Cardiac fibroblast (primary cell): ENCODE results near the gene KRABD2.
A peak's percentile ranks its signal among the peaks of the same experiment; 100 is the strongest.

ENCODE experiments used
- DNase-seq, 2 donors: peaks; one replicate each; pipeline versions ENCODE4 v3.0.0 to v3.0.0-alpha.2; 2010; ENCODE audit warnings: low read depth in 2 of 2
- H3K4me3 ChIP-seq, 2 donors: replicated peaks in 1 of 2; 1 replicate in 1 of 2; 2 replicates in 1 of 2; pipeline ENCODE4 v1.5.1; 2011; ENCODE audit warnings: low read depth in 2 of 2, low read length in 2 of 2, mild to moderate bottlenecking in 2 of 2, moderate library complexity in 1 of 2
- CTCF ChIP-seq: IDR thresholded peaks from one replicate; pipeline ENCODE4 v1.5.1; 2011; ENCODE audit warnings: low read depth, mild to moderate bottlenecking, low read length, inconsistent platforms

Gene KRABD2

GRCh38 chr17:8337802-8338752 lies 38.4 kb downstream of the KRABD2 start:
- TF ChIP-seq CTCF = no peak
- no peak for DNase-seq
- no peak overlapping the region for H3K4me3 ChIP-seq

- no peak for DNase-seq
- no peak overlapping the region for H3K4me3 ChIP-seq
- TF ChIP-seq CTCF = no peak
Observed at GRCh38 chr17:8333281-8333680, 43.2 kb downstream of the KRABD2 start.

GRCh38 chr17:8332688-8333087 lies 43.8 kb downstream of the KRABD2 start:
- no peak for DNase-seq
- H3K4me3 ChIP-seq = no peak overlapping the region
- TF ChIP-seq CTCF = no peak

GRCh38 chr17:8332128-8332527 lies 44.4 kb downstream of the KRABD2 start:
- no peak for DNase-seq
- H3K4me3 ChIP-seq = no peak overlapping the region
- no peak for TF ChIP-seq CTCF

GRCh38 chr17:8327303-8327649 lies 49.2 kb downstream of the KRABD2 start:
- no peak for TF ChIP-seq CTCF
- no peak for DNase-seq
- peak overlapping the region; percentile 46 to 51 for H3K4me3 ChIP-seq
